GM21526 (cell line): Measurements from ENCODE around the gene PRSS21.

Experiments used
- ATAC-seq: cut with Tn5 transposase; IDR thresholded peaks from one replicate; pipeline ENCODE4 v1.9.1; 2021; ENCODE audit warnings: moderate library complexity; ENCODE audit not compliant: unreplicated experiment, low FRiP score

Gene PRSS21

GRCh38 chr16:2779151-2779920, 37.7 kb upstream of the PRSS21 start:
- no peak for ATAC-seq

DNA sequence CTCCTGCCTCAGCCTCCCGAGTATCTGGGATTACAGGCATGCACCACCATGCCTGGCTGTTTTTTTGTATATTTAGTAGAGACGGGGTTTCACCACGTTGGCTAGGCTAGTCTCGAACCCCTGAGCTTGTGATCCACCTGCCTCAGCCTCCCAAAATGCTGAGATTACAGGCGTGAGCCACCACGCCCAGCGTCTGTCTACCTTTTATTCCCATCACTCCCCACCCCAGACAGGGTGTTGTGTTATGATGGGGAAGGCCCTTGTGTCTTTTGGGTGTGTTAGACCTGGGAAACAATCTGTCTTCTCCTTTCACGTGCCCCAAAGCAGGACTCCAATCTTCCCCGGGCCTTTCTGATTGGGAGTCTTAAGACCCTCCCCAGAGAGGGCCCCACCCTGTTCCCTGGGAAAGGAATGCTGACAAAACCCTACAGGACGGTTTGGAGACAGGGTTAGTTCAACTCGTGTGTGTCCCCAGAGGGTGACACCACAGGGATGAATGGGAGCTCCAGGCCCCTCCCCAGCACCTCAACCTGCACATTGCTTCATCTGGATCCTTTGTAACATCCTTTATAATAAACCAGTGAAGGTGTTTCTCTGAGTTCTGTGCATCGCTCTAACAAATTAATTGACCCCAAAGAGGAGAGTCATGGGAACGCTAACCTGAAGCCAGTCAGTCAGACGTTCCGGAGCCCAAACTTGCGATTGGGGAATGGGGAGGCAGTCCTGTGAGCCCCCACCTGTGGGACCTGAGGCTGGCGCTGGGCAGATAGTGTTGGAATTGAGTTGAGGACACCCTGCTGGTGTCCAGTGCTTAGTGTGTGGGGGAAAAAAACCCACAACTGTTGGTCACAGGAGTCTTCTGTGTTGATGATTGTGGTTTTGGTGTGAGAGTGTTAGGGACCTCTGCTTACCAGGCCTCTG, 36.8 kb upstream of the PRSS21 start:
- no peak for ATAC-seq

DNA sequence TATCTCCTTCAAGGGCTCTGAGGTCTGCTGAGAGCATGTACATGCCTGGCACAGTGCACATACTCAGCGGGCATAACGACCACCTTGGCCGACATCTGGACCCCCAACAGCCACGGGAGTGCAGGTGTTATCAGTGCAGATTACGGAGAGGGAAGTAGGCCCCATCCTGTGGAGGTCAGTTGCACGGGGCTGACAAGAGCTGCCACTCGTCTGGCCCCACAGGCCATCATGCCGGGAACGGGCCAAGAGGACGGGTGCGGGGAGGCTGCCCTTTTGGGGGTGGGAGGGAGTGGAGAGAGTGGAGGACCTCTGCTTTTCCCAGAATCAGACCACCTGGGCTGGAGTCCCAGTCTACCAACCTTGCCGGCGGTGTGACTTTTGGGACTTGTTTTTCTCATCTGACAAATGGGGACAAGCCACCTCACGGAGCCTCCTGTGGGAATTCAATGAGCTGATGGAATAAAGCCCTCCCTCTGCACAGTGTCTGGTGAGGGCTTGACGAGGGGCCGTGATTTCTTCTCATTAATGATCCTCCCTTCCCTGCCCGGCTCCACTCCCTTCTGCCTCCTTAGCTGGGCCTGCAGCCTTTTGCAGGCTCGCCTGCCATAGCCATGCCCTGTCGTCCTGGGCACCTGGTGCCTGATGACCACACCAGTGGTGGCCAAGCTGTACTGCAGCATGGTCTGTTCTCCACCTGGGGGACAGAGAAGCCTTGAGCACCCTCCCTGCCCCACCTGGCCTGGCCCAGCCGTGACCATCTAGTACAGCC, 34.3 kb upstream of the PRSS21 start:
- no peak for ATAC-seq

- no peak for ATAC-seq
Measured at GRCh38 chr16:2783581-2784357, 33.3 kb upstream of the PRSS21 start.

DNA sequence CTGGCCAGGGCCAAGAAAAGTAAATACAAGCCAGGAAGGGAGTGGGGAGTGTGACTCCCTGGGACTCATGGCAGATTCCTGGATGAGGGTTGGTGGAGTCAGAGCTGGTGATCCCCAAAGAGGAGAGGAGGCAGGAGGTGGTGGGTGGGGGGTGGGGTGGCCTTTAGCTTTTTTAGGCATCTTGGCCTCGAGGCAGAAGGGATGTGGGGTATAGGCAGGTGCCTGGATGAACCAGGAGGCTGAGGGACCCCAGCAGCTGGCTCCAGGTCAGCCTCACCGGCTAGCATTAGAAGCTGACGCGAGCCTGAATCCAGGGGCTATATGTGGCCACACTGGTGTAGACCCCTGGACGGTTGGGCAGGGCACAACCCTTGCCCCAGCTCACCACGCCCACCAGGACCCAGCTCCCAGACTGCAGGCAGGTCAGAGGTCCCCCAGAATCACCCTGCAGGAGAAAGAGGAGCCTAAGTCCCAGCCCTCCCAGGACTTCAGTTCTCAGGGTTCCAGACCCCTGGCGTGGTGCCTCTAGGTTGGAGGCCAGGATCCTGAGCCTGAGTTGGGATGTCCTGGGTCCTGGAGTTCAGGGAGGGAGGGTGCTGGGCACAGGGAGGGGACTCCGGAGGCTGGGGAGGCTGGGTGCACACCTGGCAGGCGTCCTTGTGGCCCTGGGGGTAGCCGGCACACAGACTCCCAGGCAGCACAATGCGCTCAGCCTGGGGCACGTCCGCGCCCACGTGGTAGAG, 32.5 kb upstream of the PRSS21 start:
- no peak for ATAC-seq

DNA sequence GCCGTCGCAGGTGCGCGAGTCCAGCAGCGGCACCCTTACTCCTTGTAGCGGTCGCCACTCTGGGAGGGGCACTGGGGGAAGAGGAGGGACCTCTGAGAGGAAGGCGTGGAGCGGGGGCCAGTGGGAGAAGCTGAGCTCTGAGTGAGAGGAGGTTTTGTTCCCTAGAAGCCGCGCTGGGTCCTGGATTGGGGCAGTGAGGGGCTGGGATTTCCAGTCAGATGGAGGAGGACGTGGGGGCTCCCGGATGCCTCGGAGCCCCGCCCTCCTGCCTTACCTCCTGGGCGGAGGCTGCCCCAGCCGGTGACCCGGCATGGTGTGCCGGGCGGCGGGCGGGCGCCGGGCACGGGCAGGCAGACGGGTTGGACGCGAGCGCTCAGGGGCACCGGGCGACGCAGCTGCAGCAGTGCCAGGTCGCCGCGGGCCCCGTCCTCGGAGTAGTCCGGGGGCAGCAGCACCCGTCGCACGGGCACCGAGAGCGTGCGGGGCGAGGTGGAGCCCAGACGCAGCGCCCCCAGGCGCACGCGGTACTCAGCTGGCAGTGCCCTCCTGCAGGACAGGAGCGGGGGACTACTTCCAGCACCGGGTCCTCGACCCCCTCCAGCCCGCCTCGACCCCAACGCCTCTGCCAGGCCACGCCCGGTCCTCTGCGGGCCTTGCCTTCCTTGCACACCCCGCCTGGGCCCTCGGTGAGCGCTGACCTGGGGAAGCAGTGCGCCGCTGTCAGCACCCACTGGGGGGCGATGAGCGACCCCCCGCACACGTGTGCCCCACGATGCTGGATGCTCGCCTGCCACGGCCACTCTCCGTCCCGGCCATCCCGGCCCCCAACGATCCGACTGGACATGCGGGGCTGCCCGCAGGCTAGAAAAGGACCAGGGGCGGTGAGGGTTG, 31.7 kb upstream of the PRSS21 start:
- ATAC-seq, result no peak

- no peak for ATAC-seq
Measured at GRCh38 chr16:2786061-2786825, 30.8 kb upstream of the PRSS21 start.

DNA sequence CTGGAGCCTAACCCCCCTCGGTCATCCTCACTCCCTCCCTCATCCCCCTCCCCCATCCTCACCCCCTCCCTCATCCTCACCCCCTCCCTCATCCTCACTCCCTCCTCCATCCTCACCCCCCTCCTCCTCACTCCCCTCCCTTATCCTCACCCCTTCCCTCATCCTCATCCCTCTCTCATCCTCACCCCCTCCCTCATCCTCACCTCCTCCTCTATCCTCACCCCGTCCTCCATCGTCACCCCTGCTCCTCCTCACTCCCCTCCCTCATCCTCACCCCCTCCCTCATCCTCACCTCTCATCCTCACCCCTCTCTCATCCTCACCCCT, 30.2 kb upstream of the PRSS21 start:
- no peak for ATAC-seq

DNA sequence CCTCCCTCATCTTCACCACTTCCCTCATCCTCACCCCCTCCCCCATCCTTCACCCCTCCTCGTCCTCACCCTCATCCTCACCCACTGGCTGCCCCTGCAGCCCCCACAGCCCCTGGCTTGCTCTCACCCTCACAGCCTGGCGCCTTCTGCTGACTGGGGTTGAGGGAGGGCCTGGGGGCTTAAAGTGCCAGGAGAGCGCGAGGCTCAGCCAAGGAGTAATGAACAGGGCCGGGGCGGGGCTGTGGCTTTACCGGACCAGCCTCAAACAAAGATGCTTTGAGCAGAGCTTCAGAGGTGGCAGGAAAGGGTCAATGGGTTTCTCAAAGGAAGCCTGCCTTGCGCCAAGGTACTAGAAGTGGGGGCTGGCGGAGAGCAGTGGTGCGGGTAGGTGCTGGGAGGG, 29.6 kb upstream of the PRSS21 start, which contains the start of gene PRSS33:
Gene PRSS33 (minus strand): TSS at position 155 of the 400 bp plus-strand sequence. CDS start 1,013 bp downstream, outside the sequence.
- no peak for ATAC-seq

GRCh38 chr16:2787961-2788360, 29.1 kb upstream of the PRSS21 start:
- no peak for ATAC-seq

- ATAC-seq, result no peak
Measured at GRCh38 chr16:2790631-2791030, 26.4 kb upstream of the PRSS21 start.

DNA sequence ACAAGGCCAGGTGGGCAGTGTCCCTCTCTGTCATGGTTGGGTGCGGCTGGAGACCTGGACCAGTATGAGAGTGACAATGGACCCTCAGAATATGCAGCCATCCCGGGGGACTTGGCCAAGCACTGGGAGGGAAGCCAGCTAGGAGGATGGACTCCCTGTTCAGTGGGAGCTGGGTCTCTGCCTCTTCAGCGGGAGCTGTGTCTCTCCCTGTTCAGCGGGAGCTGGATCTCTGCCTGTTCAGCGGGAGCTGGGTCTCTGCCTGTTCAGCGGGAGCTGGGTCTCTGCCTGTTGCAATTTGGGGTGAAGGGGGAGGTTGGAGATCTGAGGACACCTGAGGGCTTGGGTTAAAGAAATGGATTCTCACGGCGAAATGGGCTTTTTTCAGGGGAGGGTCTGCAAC, 25.9 kb upstream of the PRSS21 start:
- no peak for ATAC-seq

DNA sequence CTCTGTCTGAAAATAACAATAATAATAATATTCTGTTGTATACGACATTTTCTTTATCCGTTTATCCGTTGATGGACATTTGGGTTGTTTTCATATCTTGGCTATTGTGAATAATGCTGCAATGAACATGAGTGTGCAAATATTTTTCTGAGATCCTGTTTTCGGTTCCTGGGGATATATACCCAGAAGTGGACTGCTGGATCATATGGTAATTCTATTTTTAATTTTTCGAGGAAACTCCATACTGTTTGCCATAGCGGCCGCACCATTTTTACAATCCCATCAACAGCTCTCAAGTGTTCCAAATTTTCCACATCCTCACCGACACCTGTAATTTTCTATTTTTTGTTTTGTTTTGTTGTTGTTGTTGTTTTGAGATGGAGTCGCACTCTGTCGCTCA, 24.1 kb upstream of the PRSS21 start:
- ATAC-seq, result no peak

DNA sequence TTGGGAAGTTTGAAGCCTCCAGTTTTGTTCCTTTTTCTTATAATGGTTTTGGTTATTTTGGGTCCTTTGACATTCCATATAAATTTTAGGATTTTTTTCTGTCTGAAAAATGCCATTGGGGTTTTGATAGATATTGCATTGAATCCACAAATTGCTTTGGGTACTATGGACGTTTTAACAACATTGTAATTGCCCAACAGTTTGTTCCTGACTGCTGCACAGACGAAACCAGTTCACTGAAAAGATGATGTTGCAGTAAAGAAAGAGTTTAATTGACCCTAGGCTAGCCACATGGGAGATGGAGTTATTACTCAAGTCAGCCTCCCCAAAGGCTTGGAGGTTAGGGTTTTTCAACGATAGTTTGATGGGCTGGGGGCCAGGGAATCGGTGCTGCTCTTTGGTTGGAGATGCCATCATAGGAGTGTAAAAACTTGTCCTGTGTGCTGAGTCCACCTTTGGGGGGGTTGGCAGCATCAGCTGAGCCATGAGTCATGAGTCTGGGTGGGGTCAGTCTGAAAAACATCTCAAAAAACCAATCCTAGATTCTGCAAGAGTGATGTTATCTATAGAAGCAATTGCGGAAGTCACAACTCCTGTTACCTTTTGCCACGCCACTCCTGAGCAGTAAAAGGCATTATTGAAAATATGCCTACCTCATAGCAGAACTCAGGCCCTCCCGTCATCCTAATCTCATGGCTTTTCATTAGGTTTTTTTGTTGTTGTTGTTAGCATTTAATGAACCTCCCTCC, 21.5 kb upstream of the PRSS21 start:
- no peak for ATAC-seq

GRCh38 chr16:2798723-2799204, 18.3 kb upstream of the PRSS21 start:
- ATAC-seq, result no peak

DNA sequence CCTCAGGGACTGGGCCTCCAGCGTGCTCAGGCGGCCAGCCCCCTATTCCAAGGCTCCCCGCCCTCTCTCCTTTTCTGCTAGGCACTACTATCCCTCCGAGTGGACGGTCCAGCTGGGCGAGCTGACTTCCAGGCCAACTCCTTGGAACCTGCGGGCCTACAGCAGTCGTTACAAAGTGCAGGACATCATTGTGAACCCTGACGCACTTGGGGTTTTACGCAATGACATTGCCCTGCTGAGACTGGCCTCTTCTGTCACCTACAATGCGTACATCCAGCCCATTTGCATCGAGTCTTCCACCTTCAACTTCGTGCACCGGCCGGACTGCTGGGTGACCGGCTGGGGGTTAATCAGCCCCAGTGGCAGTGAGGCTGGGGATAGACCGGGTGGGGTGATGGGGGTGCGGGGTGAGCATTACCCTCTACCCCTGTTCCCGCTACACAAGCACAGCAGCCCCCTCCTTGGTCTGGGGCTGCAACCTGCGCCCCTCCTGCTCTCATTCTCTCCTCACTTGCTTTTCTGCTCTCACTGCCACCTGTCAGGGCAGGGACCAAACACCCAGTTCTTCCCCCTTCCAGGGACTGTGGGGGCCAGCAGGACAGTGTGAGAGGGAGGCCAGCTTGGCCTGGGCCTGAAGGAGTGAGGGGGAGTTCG, 17.7 kb upstream of the PRSS21 start:
- no peak for ATAC-seq

GRCh38 chr16:2799859-2800226, 17.2 kb upstream of the PRSS21 start:
- no peak for ATAC-seq
